ENCODE data around the gene VSIG4. TPM values are rescaled to one million over a fixed set of nuclear protein-coding genes. Genes with fewer than 3 reads are reported as not detected.

Gene VSIG4
- total RNA-seq, 1 donor from 2014 or later = 22.6 TPM

DNA sequence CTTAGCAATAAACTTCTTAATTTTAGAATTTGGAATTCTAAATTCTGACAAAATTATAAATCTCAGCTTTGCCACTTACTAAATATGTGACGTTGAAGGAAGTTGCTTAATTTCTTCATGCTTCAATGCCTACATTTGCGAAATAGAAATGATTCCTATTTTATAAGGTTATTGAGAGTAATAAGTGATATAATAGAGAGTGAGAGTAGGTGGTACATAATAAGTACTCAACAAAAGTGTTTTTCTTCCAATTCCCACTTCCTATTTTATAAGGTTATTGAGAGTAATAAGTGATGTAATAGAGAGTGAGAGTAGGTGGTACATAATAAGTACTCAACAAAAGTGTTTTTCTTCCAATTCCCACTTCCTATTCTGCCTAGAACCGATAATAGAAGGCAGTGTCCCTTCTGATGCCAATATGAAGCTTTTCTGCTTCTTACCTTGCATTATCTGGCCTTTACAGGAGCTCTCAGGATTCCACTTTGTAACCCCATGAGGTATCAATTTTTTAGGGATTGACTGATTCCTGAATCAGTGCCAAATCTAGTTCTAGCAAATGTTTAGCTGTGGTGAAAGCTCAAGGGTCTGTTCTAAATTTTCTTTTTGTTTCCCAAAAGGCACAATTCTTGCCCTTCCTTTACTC is 31.4 kb downstream of the VSIG4 start:
- DNase-seq = no peak

- no peak for DNase-seq
Measured at GRCh38 chrX:66007851-66008250, 32.0 kb downstream of the VSIG4 start.

GRCh38 chrX:66005830-66006449 is 33.9 kb downstream of the VSIG4 start:
- no peak for DNase-seq

DNA sequence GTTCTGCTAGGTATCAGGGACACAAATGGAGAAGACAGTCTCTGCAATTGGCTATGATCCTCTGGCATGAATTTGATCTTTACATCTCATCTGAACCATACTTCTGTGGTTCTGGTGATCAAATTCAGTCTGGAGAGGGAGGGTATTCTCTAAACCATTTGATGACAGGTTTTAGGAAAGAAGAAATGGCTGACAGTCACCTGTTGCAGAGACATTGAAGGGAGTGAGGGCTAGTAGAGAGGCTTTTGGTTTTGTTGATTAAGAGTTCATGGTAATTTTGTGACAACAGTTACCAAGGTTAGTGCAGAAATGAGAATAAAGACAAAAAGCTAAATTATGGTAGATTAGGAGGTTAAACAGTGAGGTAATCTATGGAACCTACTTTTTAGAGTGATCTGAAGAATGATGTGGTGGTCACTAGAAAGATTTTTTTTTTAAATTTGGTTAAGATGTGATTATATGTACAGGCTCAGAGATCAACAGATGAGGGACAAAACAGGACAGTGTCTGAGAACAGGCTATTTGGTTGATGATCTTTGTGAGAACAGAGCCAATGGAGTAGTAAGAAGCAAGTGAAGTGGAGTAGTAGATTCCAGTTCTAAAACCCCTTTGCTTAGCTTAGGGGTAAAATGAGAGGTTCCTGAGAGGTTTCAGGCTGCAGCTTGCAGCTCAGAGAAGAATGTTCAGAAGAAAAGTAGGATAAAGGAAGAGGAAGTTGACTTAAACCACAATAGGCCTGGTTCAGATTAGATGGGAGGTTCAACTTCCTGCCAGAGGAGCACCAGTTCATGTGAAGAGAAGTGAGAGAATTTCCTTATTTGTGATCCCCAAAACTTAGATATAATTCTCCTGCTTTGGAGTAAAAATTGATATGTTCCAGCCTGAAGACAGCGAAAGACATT is 34.7 kb downstream of the VSIG4 start:
- DNase-seq = no peak

DNA sequence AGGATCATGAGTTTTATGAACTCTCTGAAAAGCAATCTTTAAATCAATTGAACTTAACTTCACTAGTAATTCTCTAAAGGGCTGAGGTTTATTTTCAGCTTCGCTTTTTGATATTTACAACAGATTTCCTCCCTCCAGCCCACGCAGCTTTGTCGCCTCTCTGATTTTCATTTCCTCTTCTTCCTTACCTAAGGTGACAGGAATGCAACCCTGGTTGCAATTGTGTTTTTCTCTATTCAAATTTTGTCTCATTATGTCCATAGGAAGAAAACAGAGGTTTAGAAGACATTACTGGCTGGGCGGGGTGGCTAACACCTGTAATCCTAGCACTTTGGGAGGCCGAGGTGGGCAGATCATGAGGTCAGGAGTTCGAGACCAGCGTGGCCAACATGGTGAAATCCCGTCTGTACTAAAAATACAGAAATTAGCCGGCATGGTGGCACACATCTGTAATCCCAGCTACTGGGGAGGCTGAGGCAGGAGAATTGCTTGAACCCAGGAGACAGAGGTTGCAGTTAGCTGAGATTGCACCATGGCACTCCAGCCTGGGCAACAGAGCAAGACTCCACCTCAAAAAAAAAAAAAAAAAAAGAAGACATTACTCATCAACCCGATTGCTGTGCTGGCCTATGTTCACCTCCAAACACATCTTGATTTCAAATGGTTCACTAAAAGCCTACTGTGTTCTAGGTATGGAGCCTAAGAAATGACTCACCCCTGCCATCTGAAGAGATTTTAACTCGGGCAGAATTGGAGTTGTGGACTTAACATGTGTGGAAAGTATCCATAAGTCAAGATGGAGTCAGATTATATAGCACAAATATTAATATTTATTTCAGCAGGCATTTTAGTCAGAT is 36.8 kb downstream of the VSIG4 start:
- DNase-seq = no peak

DNA sequence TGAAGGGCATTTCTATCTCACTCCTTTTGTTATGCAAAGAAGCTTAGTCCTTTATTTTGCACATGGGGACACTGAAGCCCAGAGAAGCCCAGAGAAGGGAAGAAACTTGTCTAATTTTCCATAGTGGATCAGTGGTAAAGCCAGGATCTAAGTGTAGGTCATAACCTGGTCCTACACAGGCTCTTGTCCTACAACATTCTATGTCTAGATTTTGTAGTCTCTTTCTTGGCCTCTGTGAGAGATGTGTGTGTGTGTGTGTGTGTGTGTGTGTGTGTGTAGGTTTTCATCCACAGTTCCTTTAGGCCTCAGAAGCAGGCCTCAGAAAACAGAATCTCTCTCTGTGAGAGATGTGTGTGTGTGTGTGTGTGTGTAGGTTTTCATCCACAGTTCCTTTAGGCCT is 38.3 kb downstream of the VSIG4 start:
- DNase-seq = no peak

DNA sequence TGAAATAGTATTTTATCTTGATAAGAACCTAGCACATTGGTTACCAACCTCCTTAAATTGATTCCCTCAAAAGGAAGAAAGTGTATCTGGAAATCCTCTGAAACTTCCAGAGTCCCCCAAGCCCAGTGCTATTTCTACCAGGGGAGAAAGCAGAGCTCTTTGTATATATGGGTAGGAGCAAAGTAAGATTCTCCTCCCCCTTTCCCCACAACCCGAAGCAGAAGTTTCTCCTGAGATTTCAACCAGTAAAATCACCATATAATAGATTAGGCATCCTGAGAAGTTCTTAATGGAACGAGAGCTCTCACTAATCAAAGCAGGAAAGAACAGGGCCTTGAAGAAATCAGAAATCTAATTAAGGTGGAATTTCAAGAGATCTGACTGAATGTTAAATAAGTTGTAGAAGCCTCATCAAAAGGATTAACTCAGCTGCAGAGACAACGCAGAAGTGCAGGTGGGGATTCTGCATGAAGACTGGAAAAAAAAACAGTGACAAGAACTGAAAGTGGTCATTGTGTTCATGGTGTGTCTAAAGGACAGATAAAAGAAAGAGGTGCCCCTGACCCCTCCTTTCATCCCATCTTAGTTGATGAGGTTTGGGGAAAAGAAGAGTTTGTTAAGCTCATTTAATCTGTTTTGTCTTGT is 39.1 kb downstream of the VSIG4 start:
- DNase-seq = no peak

- DNase-seq = no peak
Measured at GRCh38 chrX:66000178-66000577, 39.7 kb downstream of the VSIG4 start.

GRCh38 chrX:65999563-66000148 is 40.2 kb downstream of the VSIG4 start:
- no peak for DNase-seq

GRCh38 chrX:65999029-65999562 is 40.8 kb downstream of the VSIG4 start:
- DNase-seq = no peak

GRCh38 chrX:65997978-65998717 is 41.7 kb downstream of the VSIG4 start:
- DNase-seq = no peak

DNA sequence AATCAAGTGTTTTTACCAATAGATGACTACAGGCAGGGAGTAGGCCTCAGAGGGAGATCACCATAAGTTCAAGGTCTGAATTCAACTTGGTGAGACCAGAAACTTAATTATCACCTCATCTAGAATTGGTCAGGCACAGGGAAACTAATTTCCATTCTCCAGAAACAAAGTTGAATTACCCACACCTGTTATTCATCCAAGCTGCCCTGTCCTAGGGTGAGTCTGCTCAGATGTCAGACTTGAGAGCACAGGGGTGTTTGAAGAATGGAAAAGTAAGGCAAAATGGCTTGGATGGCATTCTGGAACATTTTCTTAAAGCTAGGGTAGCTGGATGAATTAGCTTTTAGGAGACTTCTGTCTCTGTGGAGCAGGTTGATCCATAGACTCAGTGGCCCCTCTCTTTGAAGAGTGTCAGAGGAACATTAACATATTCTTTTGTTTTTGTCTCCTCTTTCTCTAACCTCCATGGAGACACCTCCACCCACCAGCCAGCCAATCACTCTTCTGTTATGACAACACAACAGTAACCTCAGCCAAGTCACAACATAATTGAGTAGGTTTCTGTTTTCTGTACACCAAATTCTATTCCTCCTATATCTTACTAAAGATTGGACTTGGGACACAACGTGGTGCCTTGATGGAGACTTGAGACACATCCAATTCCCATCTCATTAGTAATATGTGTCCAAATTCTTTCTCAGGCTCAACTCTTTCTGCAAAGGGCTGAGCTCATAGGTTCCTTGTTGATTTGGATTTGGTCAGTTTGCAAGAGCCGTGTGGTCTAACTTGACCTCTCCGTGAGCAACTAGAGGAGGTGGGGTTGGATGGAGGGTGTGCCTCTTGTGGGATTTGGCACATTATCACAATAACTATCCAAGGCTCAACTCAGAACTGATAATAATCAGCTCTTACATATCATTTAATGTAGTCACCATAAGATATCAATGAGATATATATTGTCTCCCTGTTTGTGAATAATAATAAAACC is 45.1 kb downstream of the VSIG4 start:
- no peak for DNase-seq

GRCh38 chrX:65993915-65994460 is 45.9 kb downstream of the VSIG4 start:
- no peak for DNase-seq

DNA sequence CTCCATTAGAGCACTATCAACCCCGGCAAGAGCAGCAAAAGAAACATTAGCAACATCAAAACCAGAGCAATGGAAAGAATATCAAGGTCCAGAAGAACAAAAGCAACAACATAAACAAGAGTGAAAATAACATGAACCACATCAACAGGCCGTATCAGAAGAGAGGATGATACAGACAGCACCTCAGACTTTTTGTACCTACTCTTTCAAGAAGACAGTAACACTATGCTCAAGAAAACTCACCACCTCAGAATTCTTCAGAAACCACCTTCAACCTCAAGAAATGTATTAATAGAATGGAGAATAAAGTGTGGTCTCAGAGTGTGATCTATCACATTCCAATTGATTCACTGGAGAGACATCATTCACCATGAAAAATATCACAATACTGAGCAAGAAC is 46.5 kb downstream of the VSIG4 start:
- DNase-seq = no peak

DNA sequence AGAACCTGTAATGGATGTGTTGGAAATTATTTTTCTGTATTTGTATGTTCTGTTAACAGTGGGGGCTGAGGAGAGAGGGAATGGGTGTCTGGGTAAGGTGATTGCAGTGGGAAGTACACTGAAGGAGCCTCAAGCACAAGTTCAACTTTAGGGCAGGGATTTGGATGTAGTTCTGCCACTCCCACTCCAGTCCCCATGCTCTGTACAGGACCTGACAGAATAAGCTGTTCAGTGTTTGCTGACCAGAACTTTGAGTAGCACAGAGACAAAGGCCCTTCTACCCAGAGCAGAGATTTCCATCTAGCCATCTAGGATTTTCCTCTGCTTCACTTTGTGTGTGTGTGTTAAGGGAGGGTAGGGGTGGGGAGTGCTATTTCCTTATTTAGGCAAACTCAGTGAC is 49.2 kb downstream of the VSIG4 start:
- no peak for DNase-seq

DNA sequence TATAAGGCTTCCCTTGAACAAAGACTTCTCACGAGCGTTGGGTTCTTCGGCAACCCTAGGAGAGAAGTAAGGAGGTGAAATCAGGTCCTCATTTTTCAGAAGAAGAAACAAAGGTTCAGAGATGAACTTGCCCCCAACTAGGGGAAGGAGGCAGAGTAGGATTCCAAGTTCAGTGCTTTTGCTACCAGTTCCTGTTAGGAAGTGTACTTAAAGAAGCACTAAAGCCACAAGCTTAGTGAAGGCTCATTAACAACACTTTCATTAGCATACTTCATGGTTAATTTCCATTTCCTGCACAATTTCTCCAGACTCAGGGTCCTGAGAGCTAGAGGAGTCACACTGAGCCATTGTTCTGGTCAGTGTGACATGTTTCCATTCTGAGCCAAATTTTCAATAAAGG is 52.1 kb downstream of the VSIG4 start:
- DNase-seq = no peak

GRCh38 chrX:65985922-65986588 is 53.8 kb downstream of the VSIG4 start:
- DNase-seq = no peak

- no peak for DNase-seq
Measured at GRCh38 chrX:65985211-65985610, 54.7 kb downstream of the VSIG4 start.
